GM12878 (cell line): Measurements from ENCODE around the gene THRB. TPM values are rescaled to one million over a fixed set of nuclear protein-coding genes. Genes with fewer than 3 reads are reported as not detected.

Experiments
- ATAC-seq: fragments of 200-7000 bp; cut with Tn5 transposase; 3 replicates; pipeline ENCODE4 v1.9.1; 2020; ENCODE audit warnings: mild to moderate bottlenecking, moderate library complexity
- BruUV-seq: library from RNA; stranded (reverse); fragments of 400-500 nt; replicated peaks from 2 replicates; lab custom pipeline; 2021; lab: Mats Ljungman, UMichigan
- CTCF ChIA-PET: fragments of 300-600 bp; sonication (Branson Sonifier 250); formaldehyde crosslinking; extraction: SDS; loops from one replicate; lab custom pipeline; 2021; ENCODE audit warnings: inconsistent platforms; lab: Yijun Ruan, JAX
- POLR2A ChIA-PET: fragments of 350-600 bp; formaldehyde crosslinking; extraction: SDS; loops from one replicate; lab custom pipeline; 2021; ENCODE audit warnings: inconsistent platforms; lab: Charles Lee
- RAD21 ChIA-PET: fragments of 300-600 bp; sonication (Branson Sonifier 250); formaldehyde crosslinking; loops from one replicate; lab custom pipeline; 2023; ENCODE audit warnings: antibody characterized with exemption; ENCODE audit not compliant: unreplicated experiment; lab: Charles Lee
- SMC1A ChIA-PET: fragments of 300-600 bp; sonication (Branson Sonifier 250); formaldehyde crosslinking; loops from one replicate; lab custom pipeline; 2023; ENCODE audit not compliant: unreplicated experiment, uncharacterized antibody; lab: Charles Lee
- DNase-seq: peaks from one replicate; pipeline ENCODE4 v3.0.0-alpha.2; 2011; ENCODE audit warnings: low read depth, low spot score
- FAIRE-seq: peaks from 3 replicates; lab custom pipeline; 2011; peaks lifted over from hg19 to GRCh38; lab: Jason Lieb, UNC
- H2AFZ ChIP-seq: 2 replicates; pipeline ENCODE4 v1.6.0; 2011; ENCODE audit warnings: low read depth, low read length, control low read depth; ENCODE audit not compliant: control insufficient read depth
- H3K27ac ChIP-seq: 2 replicates; pipeline ENCODE4 v1.5.1; 2011; ENCODE audit warnings: control low read depth; ENCODE audit not compliant: control insufficient read depth, insufficient read depth
- H3K27me3 ChIP-seq, 2 experiments: replicated peaks in 1 of 2; 2 replicates each; pipeline versions ENCODE4 v1.6.0 to v1.6.1; 2011; ENCODE audit warnings: low read length in 1 of 2; ENCODE audit not compliant: control insufficient read depth in 2 of 2, insufficient read depth in 2 of 2
- H3K36me3 ChIP-seq, 2 experiments: 2 replicates each; pipeline ENCODE4 v1.5.1; 2011; ENCODE audit warnings: low read length in 1 of 2; ENCODE audit not compliant: control insufficient read depth in 2 of 2, insufficient read depth in 2 of 2
- H3K4me1 ChIP-seq: 2 replicates; pipeline ENCODE4 v1.6.1; 2011; ENCODE audit warnings: mild to moderate bottlenecking, low read length, moderate library complexity, mixed read lengths; ENCODE audit not compliant: control insufficient read depth, insufficient read depth
- H3K4me2 ChIP-seq: 2 replicates; pipeline ENCODE4 v1.6.0; 2011; ENCODE audit warnings: control low read depth; ENCODE audit not compliant: control insufficient read depth, insufficient read depth
- H3K4me3 ChIP-seq: fragments of 200-600 bp; sonication (generic); 2 replicates; pipeline ENCODE4 v1.5.1; 2016
- H3K79me2 ChIP-seq: 2 replicates; pipeline ENCODE4 v1.6.0; 2011; ENCODE audit warnings: low read length; ENCODE audit not compliant: control insufficient read depth, insufficient read depth
- H3K9ac ChIP-seq: 2 replicates; pipeline ENCODE4 v1.8.0; 2011; ENCODE audit warnings: low read length, control low read depth, mixed read lengths; ENCODE audit not compliant: control insufficient read depth, insufficient read depth
- H3K9me3 ChIP-seq: replicated peaks from 3 replicates; pipeline ENCODE4 v1.5.1; 2011; ENCODE audit warnings: mild to moderate bottlenecking, low read length; ENCODE audit not compliant: control insufficient read depth, insufficient read depth
- H4K20me1 ChIP-seq: 2 replicates; pipeline ENCODE4 v1.6.0; 2011; ENCODE audit not compliant: control insufficient read depth, insufficient read depth
- CREM ChIP-seq: IDR thresholded peaks from 2 replicates; pipeline ENCODE4 v1.6.1; 2014; ENCODE audit warnings: antibody characterized with exemption, low read depth
- ELK1 ChIP-seq: IDR thresholded peaks from 2 replicates; pipeline ENCODE4 v1.6.1; 2012; ENCODE audit warnings: low read depth, low read length, improper control_type of control experiment
- HDAC2 ChIP-seq: fragments of 200-600 bp; sonication (generic); IDR thresholded peaks from 2 replicates; pipeline ENCODE4 v1.6.1; 2017
- MAX ChIP-seq: IDR thresholded peaks from 2 replicates; pipeline ENCODE4 v1.6.1; 2012; ENCODE audit warnings: low read depth, low read length, improper control_type of control experiment
- RELB ChIP-seq: fragments of 450-650 bp; IDR thresholded peaks from 2 replicates; pipeline ENCODE4 v1.6.1; 2017; ENCODE audit warnings: low read depth, mild to moderate bottlenecking, moderate library complexity
- SIN3A ChIP-seq: IDR thresholded peaks from 2 replicates; pipeline ENCODE4 v1.6.1; 2012; ENCODE audit warnings: low read depth, low read length, improper control_type of control experiment
- SKIL ChIP-seq: fragments of 450-650 bp; IDR thresholded peaks from 2 replicates; pipeline ENCODE4 v1.6.1; 2017; ENCODE audit warnings: mild to moderate bottlenecking, low read depth, inconsistent platforms; ENCODE audit not compliant: poor library complexity, severe bottlenecking
- SMC3 ChIP-seq: IDR thresholded peaks from 2 replicates; pipeline ENCODE4 v1.6.1; 2011; ENCODE audit warnings: low read length, improper control_type of control experiment, borderline replicate concordance
- STAT1 ChIP-seq: fragments of 450-650 bp; conservative IDR thresholded peaks from 2 replicates; pipeline ENCODE4 v1.6.1; 2014; ENCODE audit warnings: antibody characterized with exemption, mild to moderate bottlenecking
- TAF1 ChIP-seq: IDR thresholded peaks from 2 replicates; pipeline ENCODE4 v1.6.1; 2011; ENCODE audit warnings: mild to moderate bottlenecking, low read depth, low read length, borderline replicate concordance
- WGBS: methylation state at CpG from one replicate; pipeline ENCODE4 v1.1.6; 2016; ENCODE audit warnings: low lambda C conversion rate; ENCODE audit not compliant: insufficient replicate concordance, insufficient coverage; ENCODE audit errors: missing lambda C conversion rate; 5-methylcytosine and 5-hydroxymethylcytosine counted together
- in situ Hi-C: fragments of 300-500 bp; cut with MboI; formaldehyde crosslinking; loops from 9 replicates; pipeline ENCODE4 v1.14.3; 2018; ENCODE audit warnings: mixed read lengths
- intact Hi-C: fragments of 100-400 bp; cut with micrococcal nuclease; formaldehyde crosslinking; loops from one replicate; pipeline ENCODE4 v1.14.2; 2022; ENCODE audit not compliant: unreplicated experiment
- polyA plus RNA-seq, 11 experiments: library from polyadenylated mRNA; depleted of rRNA in 4 of 11; unstranded in 6 of 11; stranded (reverse) in 5 of 11; fragments of >200 nt; fragmentation: Nextera tagmentation in 4 of 11; fragmentation: Illumina TruSeq in 1 of 11; extraction: Ambion mirVana in 4 of 11; extraction: Trizol in 1 of 11; gene quantifications; 1 replicate in 1 of 11; 2 replicates in 10 of 11; pipeline versions ENCODE4 v1.2.1 to v1.2.3, GENCODE V29; 2011 to 2016; ENCODE audit warnings: inconsistent platforms in 2 of 11, missing spikeins in 2 of 11, low read depth in 1 of 11
- total RNA-seq, 4 experiments: library from RNA; depleted of rRNA in 3 of 4; stranded (reverse); fragments of >200 nt in 3 of 4; fragmentation: Illumina TruSeq in 1 of 4; extraction: Trizol in 1 of 4; gene quantifications; 2 replicates each; pipeline versions ENCODE4 v1.2.1 to v1.2.3, GENCODE V29; 2013 to 2021

Gene THRB
- total and polyA plus RNA-seq, 10 of the 15 experiments (the other 5 are each of a cell fraction or from before 2014, with no cell fraction given): 0.05 TPM; not detected in 9

GRCh38 chr3:24198728-24199127, 295.9 kb downstream of the THRB start (continued):
- TF ChIP-seq HDAC2: no peak
- no peak for TF ChIP-seq STAT1
- TF ChIP-seq SKIL: no peak
- no peak for TF ChIP-seq SMC3

GRCh38 chr3:24197809-24198208, 296.8 kb downstream of the THRB start:
- CTCF ChIA-PET: interaction anchor here (0.6 to 1.0 kb wide), 2 partner anchors 8 to 187 kb away, joined by 3 read pairs; no protein-coding TSS in a partner anchor
- in situ Hi-C loops: no loop called here
- no peak for FAIRE-seq

More at GRCh38 chr3:24197809-24198208, 296.8 kb downstream of the THRB start:
- Histone ChIP-seq H3K27ac (no peak overlapping the region), H3K27me3 (peaks cover 0 to 4% of the 10 kb centered on the region in 2 experiments; a peak in 2 of 4 replicates), H3K4me2 (no peak overlapping the region), H3K36me3 (no peaks in the 10 kb centered on the region), H3K4me1 (no peaks in the 10 kb centered on the region), H3K79me2 (no peaks in the 10 kb centered on the region)
- ChIA-PET SMC1A (no interaction called here), POLR2A (no interaction called here), RAD21 (no interaction called here)
- intact Hi-C loops: no loop called here
- TF ChIP-seq TAF1: no peak
- TF ChIP-seq MAX: no peak
- TF ChIP-seq ELK1: no peak
- no peak for TF ChIP-seq SIN3A
- no peak for TF ChIP-seq RELB
- no peak for TF ChIP-seq CREM
- TF ChIP-seq, all 136 proteins: peak for 0
- no peak overlapping the region for H3K9ac ChIP-seq
- no peaks in the 10 kb centered on the region for H3K9me3 ChIP-seq
- no peak overlapping the region for H2AFZ ChIP-seq
- ATAC-seq (no peak), DNase-seq (no peak)
- no TSS peak for BruUV-seq
- H4K20me1 ChIP-seq: no peaks in the 10 kb centered on the region
- WGBS: 59% methylated on average over 5 of the region's 5 CpGs
- H3K4me3 ChIP-seq: no peak overlapping the region
